Measurements from ENCODE around the gene SLC12A2. TPM values are rescaled to one million over a fixed set of nuclear protein-coding genes. Genes with fewer than 3 reads are reported as not detected.
A peak's percentile ranks its signal among the peaks of the same experiment; 100 is the strongest.

Gene SLC12A2
- polyA plus RNA-seq (2013, experiment 1 of 2; ENCODE audit: insufficient read length) = 11.8 TPM
- 13.8 TPM for polyA plus RNA-seq (2013, experiment 2 of 2; ENCODE audit: insufficient read length)

DNA sequence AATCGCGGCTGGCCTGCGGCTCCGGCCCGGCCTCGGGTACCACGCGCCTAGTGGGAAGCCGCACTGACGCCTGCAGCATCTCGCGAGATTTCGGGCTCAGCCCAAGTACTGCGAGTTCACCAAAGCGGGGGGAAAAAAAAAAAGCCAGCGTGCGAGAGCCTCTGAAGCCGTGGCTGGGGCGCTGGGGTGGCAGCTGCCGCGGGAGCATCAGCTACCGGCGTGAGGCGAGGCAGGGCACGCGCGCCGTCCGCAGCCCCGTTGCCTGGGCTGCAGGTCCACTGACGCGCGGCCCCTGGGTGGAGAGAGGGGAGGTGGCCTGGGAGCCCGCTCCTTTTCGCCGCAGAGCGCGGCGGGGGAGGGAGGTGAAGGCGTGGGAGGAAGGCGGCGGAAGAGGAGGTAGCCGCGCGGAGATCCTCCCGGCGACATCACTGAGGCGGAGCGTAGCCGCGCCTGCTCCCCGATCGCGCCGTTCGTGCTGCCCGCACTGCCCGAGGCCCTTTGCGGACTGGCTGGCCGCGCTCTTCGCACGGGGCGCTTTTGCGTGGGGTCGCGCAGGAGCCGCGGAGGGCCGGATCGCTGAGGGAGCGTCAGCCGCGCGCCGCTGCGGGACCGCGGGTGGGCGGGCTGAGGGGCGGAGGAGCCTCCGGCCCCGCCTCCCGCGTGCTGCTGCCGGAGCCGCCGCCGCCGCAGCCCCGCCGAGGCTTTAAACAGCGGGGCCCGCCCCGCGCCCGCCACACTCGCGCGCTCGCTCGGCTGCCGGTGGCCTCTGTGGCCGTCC, at the start of gene SLC12A2:
TSS of gene SLC12A2 (plus strand) at position 734 of the 778 bp plus-strand sequence. CDS start 189 bp downstream, outside the sequence.
- DNase-seq = peak; percentile 98

DNA sequence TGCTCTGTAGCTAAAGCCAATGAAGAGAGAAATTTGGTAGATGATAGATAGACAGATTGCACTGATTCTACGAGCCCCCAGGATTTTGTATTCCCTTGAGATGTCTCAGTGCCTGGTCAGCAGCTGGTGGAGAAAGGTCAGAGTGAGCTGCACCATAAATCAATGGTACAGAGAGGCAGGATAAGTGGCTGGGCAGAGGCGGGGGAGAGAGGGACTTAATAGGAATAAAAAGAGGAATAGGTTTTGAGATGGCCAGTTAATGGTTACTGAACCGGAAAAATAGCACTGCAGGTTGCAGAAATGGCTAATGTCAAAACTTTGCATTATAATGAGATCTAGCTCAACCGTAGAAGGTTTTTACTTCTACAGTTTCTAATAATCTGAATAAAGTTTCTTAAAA, 47.9 kb upstream of the SLC12A2 start:
- no peak for DNase-seq

DNA sequence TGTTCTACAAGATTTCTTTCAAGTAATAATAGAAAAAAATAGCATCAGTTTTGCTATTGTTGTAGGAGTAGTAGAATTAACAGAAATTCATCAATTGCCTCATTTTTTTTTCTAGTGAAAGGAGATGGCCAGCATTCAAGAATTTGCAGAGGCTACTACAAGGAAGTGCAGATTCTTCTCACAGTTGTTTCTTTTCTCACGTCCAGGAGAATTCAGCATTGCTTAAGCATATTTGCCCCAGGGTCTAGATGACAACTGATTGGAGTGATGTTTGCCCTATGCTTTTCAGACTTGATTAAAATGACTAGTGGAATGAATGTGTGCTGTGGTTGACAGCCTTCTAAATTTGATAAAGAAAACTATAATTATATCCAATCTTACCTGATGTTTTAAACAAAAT, 46.6 kb upstream of the SLC12A2 start:
- peak; percentile 39 for DNase-seq

DNA sequence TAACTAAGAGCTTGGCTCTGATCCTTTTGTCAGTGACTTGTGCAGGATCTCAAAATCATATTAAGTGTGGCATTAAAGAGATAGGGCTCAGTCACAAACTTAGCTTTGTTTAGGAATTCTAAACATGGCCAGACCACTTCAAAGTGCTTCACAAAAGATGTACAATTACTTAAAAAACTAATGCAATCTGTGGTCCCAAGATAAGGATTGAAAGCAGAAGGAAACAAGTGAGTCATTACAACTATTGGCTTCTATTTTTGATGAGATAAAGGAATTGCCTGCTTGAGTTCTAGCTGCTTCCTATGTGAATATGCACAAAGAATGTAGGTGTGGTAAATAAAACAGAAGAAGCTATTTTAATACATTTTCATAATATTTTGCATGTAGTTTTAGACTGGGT, 44.9 kb upstream of the SLC12A2 start:
- peak; percentile 38 for DNase-seq

DNA sequence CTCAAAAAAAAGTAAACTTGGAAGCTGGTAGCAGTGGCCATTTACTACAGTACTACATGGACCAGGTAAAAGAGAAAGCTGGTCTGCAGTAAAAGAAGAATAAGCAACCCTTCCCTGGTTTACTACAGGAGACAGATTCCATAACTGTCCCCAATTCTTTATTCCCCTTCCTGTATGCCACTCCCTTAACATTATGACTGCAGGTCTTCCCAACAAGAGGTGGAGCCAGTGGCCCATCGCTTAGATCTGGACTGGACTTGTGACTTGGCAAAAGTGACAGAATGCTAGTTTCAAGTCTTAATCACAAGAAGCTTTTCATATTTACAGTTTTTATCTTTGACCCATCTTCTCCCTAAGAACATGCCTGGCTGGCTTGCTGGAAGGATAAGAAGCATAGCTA, 42.6 kb upstream of the SLC12A2 start:
- no peak for DNase-seq

DNA sequence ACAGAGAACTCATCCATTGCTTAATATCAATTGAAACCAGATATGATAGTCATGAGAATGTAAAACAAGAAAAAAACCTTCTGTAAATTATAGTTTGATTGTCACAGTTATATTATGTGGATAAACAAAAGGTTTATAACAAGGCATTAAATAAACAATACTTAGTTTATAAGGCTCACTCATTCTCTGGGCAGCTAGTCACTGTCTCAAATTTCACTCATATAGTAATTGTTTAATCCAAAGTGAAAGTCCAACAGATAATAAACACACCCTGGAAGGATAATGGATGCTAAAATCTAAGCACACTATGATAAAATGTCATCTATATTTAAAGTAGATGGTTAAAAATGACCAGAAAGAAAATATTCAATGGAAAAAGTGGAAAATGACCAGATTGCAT, 30.8 kb upstream of the SLC12A2 start:
- DNase-seq = no peak

DNA sequence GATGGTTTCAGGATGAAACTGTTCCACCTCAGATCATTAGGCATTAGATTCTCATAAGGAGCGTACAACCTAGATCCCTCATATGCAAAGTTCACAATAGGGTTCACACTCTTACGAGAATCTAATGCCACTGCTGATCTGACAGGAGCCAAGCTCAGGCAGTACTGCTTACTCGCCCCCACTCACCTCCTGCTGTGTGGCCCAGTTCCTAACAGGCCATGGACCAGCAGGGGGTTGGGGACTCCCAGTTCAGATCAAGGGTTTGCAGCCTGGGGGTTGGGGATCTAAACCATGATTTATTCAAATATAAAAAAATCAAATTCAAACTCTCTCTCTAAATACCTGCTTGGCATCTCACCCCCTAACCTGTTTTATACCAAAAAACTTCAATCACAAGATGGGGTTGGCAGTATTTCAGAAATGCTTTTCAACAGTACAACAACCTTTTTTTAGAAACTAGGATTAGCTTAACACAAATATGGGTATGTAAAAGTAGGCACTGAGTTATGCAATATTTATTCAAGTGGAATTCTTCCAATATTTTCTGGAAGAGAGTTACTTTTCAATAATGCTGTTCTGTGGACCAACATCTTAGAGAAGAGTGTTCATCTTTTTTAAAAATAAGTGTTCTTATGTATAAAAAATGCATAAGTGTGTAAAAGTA, 30.1 kb upstream of the SLC12A2 start:
- peak; percentile 59 for DNase-seq

DNA sequence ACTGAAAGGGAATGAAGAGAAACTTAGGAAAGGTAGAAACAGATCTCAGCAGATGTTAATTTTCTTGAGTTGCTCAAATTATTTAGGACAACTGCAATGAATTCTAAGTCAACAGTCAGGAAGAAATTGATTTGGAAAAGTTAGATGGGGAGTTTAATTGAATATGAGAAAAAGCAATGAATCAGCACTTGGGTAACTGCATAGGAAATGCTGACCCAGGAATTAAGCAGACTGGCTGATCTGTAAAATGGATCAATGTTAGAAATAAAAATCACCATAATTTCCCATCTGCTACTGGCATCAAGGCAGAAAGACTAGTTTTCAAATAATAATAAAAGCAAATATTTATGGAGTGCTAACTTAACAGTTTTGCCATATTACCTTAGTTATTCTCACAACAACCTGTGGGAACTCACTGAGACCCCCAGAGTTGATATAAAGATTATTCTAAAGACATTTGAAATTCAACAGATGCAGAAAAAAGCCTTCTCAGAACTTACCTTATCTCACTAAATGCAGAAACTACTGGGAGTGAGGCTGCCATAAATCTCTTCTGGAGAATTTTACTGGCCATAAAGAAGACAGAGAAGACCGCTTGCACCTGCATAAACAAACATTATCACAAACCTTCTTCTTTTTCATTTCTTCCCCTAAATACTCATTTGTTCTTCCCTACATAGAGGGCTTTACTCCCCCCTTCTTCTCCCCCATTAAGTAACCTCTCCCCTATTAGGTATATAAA, 22.8 kb upstream of the SLC12A2 start:
- DNase-seq = no peak

DNA sequence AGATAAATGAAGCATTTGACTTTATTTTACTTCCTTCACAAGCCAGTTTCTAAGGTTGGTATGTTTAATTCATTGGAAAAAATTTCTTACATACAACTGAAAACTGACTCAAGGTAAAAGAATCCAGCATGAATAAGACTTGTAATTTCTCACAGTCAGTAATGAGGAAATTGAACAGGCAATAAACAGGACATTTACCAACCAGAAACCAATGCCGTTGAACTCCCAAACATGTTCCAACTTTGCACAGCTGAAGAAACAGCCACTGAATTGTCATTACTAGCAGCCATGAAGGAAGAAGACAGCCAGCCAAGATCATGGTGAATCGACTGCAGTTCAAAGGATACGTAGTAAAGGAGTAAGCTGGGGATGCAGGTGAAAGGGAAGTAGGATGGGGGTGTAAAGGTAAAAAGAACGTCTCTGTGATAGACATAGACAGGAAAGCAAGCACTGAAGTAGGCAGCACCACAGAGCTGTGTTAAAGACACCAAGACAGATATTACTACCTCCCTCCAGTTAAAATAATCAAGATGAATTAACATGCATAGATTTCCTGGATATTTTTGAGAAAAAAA, 21.3 kb upstream of the SLC12A2 start:
- DNase-seq = peak; percentile 62

DNA sequence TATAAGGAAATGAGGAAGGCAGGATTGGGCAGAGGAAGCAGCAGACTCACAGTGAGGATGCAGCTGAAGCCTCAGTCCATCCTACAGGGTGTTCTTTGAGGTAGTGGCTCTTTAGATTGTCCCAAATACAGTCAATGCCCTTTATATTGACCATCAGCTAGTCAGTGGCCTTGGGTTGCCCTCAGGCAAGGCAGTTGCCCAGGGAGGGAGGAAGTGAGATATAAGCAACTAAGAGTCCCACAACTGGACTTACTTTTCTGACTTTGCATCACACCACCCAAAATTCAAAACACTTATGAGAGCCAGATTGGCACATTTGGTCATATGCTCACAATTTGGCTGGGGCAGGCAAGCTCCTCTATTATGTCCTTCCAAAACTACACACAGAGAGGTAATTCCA, 9.4 kb upstream of the SLC12A2 start:
- DNase-seq = no peak

DNA sequence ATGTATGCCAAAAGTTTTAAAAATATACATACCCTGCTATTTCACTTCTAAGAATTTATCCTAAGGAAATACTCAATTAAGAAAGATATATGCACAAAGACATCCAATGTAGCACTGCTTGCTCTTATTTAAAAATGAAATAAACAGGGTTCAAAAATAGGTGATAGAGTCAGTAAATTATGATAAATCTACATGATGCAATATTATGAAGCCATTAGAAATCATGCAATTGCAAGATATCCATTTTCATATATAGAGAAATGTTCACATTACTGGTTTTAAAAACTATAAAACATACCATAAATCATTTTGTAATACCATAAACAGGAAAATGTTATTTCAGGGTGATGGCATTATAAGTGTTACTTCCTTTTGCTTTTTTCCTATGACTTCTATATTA, 8.6 kb upstream of the SLC12A2 start:
- no peak for DNase-seq

DNA sequence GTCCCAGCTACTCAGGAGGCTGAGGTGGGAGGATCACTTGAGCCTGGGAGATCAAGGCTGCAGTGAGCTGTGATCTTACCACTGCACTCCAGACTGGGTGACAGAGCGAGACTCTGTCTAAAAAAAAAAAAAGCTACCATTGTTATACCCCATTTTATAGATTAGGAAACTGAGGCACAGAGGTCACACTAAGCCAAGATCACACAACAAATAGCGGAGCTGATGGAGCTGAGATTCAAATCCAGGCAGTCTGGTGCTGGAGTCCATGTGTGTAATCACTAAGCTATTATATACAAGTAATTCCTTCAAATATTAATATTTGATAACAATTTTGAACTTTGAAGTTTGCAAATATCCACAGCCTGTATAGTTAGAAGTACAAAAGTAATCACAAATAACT, 6.0 kb upstream of the SLC12A2 start:
- no peak for DNase-seq

DNA sequence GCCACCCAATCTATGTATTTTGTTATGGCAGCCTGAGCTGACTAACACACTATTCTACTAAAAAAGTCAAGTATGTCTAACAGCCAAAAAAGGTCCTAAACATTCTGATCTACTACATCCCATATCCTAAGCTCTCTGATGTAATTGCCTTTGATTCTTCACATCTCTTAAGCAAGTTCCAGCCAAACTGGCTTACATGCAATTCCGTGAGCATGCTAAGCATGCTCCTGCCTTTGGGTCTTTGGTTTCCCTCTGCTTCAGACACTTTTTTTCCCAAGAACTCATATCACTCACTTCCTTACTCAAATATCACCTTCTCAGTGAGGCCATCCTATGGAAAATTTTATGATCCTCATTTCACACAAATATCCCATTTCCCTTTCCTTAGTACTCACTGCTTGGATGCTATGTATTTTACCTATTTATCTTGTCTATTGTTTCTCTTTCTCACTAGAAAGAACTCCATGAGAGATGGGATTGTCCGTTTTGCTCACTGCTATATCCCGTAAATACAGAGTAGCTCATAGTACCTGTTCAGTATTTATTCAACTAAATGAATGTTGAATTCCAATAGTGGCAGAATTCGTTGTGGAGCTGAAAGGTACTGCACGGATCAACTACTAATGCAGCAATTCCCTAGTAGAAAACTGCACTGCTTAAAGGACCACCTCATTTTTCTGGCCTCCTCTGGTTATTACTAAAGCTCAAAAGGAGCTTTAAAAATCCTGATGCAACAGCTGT, 2.3 kb upstream of the SLC12A2 start:
- peak; percentile 8 for DNase-seq

DNA sequence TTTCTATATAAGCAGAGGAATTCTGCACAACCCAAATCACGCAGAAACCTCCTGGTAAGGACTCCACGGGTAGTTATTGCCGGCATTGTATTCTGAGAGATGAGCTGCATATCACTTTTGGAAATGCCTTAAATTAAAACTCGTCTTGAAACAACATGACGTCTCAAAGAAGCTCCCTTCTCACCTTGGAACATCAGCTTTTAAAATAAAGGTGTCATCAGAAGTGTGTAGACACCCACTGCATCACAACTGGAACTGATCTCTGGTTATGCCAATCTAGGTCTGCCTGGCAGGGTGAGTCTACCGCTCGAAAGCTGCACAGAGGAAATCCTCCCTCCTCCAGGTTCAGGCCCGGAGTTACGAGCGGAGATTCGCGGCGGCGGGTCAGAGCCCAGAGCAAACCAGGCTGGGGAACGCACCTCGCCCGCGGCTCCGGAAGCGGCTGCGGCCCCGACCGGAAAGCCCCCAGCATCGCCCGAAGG, 974 bp upstream of the SLC12A2 start:
- DNase-seq = no peak

DNA sequence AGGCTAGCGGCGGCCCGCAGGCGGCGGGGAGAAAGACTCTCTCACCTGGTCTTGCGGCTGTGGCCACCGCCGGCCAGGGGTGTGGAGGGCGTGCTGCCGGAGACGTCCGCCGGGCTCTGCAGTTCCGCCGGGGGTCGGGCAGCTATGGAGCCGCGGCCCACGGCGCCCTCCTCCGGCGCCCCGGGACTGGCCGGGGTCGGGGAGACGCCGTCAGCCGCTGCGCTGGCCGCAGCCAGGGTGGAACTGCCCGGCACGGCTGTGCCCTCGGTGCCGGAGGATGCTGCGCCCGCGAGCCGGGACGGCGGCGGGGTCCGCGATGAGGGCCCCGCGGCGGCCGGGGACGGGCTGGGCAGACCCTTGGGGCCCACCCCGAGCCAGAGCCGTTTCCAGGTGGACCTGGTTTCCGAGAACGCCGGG, 253 bp downstream of the SLC12A2 start:
- DNase-seq = no peak

DNA sequence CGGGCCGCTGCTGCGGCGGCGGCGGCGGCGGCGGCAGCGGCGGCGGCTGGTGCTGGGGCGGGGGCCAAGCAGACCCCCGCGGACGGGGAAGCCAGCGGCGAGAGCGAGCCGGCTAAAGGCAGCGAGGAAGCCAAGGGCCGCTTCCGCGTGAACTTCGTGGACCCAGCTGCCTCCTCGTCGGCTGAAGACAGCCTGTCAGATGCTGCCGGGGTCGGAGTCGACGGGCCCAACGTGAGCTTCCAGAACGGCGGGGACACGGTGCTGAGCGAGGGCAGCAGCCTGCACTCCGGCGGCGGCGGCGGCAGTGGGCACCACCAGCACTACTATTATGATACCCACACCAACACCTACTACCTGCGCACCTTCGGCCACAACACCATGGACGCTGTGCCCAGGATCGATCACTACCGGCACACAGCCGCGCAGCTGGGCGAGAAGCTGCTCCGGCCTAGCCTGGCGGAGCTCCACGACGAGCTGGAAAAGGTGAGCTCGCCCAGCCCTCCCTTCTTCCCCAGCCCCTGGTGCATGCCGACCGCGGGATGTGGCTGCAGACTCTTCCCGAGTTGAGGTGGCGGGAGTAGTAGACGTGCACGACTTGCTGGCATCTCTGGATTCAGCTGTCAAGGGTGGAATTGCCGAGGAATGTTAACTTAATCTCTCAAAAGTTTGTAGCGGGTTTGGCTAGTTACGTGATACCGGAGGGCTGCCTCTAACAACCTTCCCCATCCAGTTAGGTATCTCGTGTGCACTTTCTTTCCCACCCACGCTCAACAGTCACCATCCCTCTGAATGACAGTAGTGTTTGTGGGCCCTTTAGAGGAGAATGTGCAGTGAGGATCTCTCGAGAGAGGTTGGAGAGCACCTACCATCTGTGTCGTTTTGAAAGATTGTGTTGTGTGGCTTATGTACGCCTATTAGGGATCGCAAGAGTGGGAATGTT, 932 bp downstream of the SLC12A2 start:
- DNase-seq = peak; percentile 24

DNA sequence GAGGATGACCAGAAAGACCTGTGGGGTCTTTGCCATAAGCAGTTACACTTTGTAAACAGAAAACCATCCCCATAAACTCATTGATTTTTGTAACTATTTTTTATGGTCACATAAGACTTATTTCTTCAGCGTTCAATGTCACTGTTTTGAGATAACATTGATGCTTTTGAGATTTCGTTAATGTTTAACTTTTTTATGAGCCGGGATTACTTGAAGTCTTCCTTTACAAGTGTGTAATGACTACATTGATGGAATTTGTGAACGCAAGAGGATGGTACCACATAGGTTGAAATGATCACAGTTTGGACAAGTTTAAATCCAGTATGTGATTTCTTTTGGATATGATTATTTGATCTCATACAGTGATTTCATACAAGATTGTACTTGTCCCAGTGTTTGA, 1.8 kb downstream of the SLC12A2 start:
- no peak for DNase-seq

DNA sequence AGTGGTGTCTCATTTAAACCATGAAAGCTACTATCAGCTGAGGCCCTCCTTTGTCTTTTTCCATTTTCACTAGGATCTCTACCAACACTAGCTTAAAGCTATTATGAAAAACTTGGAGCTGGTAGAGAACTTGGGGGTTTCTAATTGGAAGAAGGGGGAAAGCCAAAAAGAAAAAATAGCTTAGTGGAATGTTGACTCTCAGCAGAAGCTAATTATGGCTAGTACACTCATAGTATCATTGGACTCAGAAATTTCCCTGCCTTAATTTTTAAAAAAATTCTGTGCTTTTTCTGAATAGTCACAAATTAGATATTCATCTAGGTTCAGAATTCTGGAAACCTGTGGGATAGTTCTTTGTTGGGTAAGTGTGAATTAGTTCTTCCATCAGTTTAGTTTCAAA, 8.0 kb downstream of the SLC12A2 start:
- no peak for DNase-seq

DNA sequence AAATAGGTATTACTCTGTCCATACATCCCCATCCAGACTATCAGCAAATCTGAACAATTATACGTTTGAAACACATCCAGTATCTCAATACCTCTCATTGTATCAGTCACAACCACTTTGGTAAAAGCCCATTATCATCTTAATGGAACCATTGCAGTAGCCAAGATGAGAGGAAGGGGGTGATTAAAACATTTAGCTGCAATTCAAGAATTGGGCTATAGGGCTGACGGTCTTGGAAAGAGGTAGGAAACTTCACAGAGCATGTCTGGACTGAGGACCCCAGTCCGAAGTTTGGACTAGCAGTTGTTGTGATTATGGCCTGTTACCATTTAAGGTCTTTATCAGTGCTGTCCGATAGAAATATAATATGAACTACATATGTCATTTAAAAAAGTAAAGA, 8.6 kb downstream of the SLC12A2 start:
- no peak for DNase-seq

DNA sequence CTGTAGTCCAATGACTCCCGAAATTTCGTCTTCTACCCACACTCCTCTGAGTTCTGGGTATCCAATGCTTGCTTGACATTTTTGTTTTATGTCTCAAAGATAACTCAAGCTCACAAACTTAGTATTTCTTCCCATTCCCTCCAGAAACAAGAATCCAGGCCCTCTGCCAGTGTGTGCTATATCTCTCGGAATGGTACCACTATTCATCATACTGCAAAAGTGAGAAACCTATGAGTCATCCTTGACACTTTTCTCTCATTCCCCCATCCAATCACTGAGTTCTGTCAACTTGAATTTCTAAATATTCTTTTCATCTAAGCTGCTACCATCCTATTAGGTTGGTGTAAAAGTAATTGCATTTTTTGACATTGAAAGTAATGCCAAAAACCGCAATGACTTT, 9.8 kb downstream of the SLC12A2 start:
- DNase-seq = peak; percentile 43

DNA sequence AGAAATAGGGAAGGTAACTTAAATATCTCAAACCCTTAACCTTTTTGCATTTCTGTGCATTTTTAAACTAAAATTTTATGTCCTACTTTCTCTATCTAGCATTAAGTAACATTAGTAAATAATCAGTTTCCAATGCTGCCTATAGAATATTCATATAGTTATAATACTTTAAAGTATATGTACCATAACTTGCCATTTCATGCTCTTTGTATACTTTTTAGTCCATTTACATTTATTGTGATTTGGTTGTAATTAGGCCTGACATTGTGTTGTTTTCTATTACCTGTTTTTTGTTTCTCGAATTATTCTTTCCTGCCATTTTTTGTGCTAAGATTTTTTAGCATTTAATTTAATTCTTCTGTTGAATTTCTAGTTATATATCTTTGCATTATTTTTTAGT, 13.7 kb downstream of the SLC12A2 start:
- DNase-seq = no peak
